ENCODE measurements around the gene SELENON.

Gene SELENON

DNA sequence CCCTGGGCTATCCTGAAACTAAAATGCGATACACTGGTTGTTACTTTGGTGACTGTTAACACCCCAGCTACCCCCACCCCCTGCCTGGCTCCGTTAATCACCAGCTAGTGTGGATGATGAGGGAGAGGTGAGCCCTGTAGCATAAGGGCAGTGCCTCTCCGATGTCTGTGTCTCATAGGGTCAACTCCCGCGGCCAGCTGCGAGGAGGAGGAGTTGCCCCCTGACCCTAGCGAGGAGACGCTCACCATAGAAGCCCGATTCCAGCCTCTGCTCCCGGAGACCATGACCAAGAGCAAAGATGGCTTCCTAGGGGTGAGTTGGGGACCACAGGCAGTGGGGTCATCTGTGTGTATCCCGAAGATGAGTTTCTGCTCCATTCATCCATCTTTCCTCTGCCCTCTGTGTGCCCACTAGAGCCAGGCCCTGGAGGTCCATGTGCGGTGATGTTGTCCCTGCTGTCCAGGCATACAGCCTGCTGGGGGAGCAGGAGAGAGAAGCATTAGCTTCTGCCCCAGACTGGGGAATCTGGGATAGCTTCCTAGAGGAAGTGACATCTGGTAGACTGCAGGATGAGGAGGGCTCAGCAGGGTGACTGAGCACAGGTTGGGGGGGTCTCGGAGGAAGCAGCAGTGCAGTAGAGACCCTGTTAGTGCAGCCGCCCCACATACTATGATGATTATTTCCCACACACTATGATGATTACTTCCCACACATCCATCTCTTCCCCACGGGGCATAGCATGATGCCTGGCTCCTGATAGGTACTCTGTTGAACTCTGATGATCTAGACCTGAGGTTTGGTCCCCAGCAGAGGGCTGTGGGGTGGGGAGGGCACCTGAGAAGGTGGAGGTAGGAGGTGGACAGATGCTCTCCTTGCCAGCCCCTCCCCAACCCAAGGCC is 5.2 kb downstream of the SELENON start:
- Mint-ChIP-seq H3K27ac (no peak overlapping the region), H3K36me3 (no peaks in the 10 kb centered on the region), H3K9me3 (no peaks in the 10 kb centered on the region), H3K4me1 (peaks cover 30% of the 10 kb centered on the region), H3K27me3 (peaks cover 19% of the 10 kb centered on the region), H3K4me3 (no peak overlapping the region)
- CTCF ChIA-PET: no interaction called here
- no peak for DNase-seq

- peaks cover 25% of the 10 kb centered on the region for H3K4me1 Mint-ChIP-seq
- DNase-seq: no peak
These were observed 5.9 kb downstream of the SELENON start for GRCh38 chr1:25805863-25806225.

GRCh38 chr1:25806418-25806817 is 6.4 kb downstream of the SELENON start:
- no peak for DNase-seq
- no peaks in the 10 kb centered on the region for H3K9me3 Mint-ChIP-seq
- no peak overlapping the region for H3K4me3 Mint-ChIP-seq
- H3K36me3 Mint-ChIP-seq: no peaks in the 10 kb centered on the region
- peaks cover 11% of the 10 kb centered on the region for H3K27me3 Mint-ChIP-seq
- no peak overlapping the region for H3K27ac Mint-ChIP-seq
- H3K4me1 Mint-ChIP-seq: peaks cover 26% of the 10 kb centered on the region
- CTCF ChIA-PET: no interaction called here

More at GRCh38 chr1:25805863-25806225, 5.9 kb downstream of the SELENON start:
- H3K4me3 Mint-ChIP-seq: no peak overlapping the region
- H3K9me3 Mint-ChIP-seq: no peaks in the 10 kb centered on the region
- no peaks in the 10 kb centered on the region for H3K36me3 Mint-ChIP-seq
- CTCF ChIA-PET: no interaction called here
- no peak overlapping the region for H3K27ac Mint-ChIP-seq
- H3K27me3 Mint-ChIP-seq: peaks cover 14% of the 10 kb centered on the region

DNA sequence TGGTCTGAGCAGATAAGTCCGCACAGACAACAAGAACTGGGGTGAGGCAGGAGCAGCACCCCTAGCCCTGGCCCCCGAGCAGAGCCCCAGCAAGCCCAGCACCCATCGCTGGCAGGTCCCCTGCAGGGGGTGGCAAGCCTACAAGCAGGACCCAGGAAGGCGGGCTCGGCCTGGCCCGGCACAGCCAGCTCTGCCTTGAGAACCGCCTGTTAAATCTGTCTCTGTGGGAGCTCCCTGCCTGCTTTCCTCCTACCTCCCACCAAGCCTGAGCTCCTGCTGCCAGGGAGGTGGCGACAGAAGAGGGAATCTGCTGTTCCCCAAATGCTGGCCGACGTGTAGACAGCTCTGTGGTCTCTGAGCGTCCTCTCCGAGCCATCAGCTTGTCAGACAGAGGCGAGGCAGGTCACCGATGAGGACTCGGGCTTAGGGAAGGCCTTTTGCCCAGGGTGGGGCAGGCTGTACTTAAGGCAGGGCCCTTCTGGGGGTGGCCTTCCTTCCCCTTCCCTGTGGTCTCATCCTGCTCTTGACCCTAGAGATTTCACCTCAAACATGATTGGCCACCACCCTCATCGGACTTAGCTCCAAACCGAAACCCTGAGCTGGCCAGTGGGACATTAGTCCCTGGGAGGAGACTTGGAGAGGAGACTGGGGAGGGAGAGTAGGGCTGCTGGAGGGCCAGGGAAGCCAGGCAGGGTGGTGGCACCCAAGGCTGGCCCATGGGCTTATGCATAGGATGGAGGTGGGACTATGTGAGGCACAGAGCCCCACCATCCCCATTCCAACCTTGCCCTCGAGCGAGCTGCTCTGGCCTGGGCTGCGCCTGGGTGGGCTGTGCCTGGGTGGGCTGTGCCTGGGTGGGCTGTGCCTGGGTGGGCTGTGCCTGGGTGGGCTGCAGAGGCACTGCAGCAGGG is 7.7 kb downstream of the SELENON start:
- Mint-ChIP-seq H3K27me3 (peaks cover 5% of the 10 kb centered on the region), H3K4me3 (no peak overlapping the region), H3K27ac (no peak overlapping the region), H3K36me3 (no peaks in the 10 kb centered on the region), H3K4me1 (peaks cover 16% of the 10 kb centered on the region), H3K9me3 (no peaks in the 10 kb centered on the region)
- DNase-seq: no peak
- CTCF ChIA-PET: interaction anchor here (0.7 to 1.5 kb wide), 3 partner anchors 10 to 303 kb away, joined by 3 to 5 read pairs (median 4); no protein-coding TSS in a partner anchor

- Mint-ChIP-seq H3K36me3 (no peaks in the 10 kb centered on the region), H3K27ac (peak overlapping the region; percentile 62), H3K4me1 (peaks cover 10% of the 10 kb centered on the region), H3K4me3 (no peak overlapping the region), H3K27me3 (peaks cover 5% of the 10 kb centered on the region), H3K9me3 (no peaks in the 10 kb centered on the region)
- DNase-seq: no peak
- CTCF ChIA-PET: interaction anchor here (1.0 to 2.9 kb wide), 5 partner anchors 11 to 306 kb away, joined by 3 to 14 read pairs (median 5); no protein-coding TSS in a partner anchor
These were observed 8.7 kb downstream of the SELENON start for GRCh38 chr1:25808481-25809244.

DNA sequence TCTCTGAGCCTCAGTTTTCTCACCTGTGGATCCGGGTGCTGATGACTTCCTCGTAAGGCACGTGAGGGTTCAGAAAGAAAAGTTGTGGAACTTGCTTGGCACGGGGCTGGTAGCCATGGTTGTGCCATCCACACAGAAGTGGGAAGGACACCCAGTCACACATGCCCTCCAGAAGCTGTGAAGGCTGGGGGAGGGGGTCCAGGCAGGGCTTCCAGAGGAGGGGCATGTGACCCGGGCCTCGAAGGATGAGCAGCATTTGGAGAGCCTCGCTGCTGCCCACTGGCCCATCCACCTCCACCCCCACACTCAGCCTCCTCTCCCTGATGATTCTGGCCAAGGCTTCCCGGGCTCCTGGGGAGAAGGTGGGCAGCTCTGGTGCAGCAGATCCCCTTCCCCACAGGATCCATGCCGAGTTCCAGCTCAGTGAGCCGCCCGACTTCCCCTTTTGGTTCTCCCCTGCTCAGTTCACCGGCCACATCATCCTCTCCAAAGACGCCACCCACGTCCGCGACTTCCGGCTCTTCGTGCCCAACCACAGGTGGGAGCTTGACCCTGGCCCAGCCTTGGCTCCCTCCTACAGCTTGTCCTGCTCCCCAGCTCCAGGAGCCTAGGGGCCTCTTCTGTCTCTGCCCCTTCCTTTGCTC is 9.4 kb downstream of the SELENON start:
- H3K27ac Mint-ChIP-seq: no peak overlapping the region
- no peak overlapping the region for H3K4me3 Mint-ChIP-seq
- no peak for DNase-seq
- peaks cover 5% of the 10 kb centered on the region for H3K4me1 Mint-ChIP-seq
- H3K36me3 Mint-ChIP-seq: no peaks in the 10 kb centered on the region
- CTCF ChIA-PET: interaction anchor here (1.1 to 2.9 kb wide), 7 partner anchors 12 to 307 kb away, joined by 3 to 14 read pairs (median 4); no protein-coding TSS in a partner anchor
- peaks cover 5% of the 10 kb centered on the region for H3K27me3 Mint-ChIP-seq
- no peaks in the 10 kb centered on the region for H3K9me3 Mint-ChIP-seq

DNA sequence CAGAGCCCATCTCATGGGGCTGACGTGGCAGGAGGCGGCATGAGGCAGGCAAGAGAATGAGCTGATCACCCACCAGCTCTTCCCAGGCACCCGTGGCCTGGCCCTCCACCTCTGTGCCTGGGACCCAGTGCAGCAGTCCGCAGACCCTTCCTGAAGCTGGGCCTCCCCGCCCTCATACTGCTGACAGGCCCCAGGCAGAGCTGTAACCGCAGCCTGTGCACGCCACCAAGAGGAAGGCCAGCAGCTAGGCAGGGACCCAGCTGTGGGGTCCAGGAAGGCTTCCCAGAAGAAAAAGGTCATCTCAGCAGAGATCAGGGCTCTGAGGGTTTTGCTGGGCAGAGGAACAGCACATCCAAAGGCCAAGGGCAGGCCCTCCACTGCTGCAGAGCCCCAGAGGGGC is 9.9 kb downstream of the SELENON start:
- Mint-ChIP-seq H3K36me3 (no peaks in the 10 kb centered on the region), H3K9me3 (no peaks in the 10 kb centered on the region), H3K4me3 (no peak overlapping the region), H3K27me3 (peaks cover 5% of the 10 kb centered on the region), H3K27ac (no peak overlapping the region), H3K4me1 (peaks cover 5% of the 10 kb centered on the region)
- CTCF ChIA-PET: interaction anchor here (1.1 to 2.9 kb wide), 7 partner anchors 13 to 308 kb away, joined by 3 to 14 read pairs (median 4); no protein-coding TSS in a partner anchor
- no peak for DNase-seq

DNA sequence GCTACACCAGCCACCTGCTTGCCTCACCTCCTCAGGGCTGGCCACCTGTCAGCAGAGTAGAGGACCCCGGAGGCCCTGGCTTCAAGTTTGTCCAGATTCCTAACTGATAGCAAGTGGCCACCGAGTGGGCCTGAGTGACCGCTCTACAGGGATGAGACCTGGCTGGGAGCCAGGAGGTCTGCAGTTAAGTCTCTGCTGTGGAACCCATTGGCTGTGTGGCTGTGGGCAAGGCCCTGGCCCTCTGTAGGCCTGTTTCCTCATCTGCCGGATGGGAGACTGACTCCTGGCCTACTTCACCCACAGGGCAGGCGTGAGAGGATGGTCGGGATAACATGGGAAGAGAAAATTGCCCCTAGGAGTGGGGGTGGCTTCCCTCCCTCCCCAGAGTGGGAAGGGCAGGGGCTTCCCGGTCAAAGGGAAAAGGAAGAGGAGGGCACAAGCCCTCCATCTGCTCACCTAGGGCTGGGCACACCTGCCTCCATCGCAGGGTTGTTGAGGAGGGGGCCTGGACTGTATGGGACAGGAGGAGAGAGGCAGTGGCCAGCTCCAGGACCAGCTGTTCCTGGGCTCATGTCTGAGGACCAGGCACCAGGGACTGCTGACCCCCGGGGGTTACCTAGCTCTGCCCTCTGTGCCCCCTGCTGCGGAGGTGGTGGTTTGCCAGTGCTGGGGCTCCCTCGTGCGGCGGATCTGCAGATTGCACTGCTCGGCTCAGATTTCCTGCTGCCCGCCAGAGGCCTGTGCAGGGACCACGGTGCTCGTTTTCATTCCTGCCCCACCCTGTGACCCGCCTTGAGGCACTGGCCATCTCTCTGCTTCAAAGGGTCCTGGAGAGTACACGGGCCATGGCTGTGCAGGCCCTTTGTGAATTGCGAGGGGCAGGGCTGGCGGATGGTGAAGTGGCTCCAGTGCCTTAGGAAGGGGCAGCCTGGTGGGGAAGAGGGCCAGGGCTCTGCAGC is 10.6 kb downstream of the SELENON start:
- H3K27me3 Mint-ChIP-seq: peaks cover 4% of the 10 kb centered on the region
- CTCF ChIA-PET: interaction anchor here (0.6 to 2.9 kb wide), 9 partner anchors 9 to 305 kb away, joined by 3 to 14 read pairs (median 4); partner anchors contain the start of gene MTFR1L
- no peaks in the 10 kb centered on the region for H3K36me3 Mint-ChIP-seq
- H3K4me1 Mint-ChIP-seq: peaks cover 5% of the 10 kb centered on the region
- H3K9me3 Mint-ChIP-seq: no peaks in the 10 kb centered on the region
- H3K4me3 Mint-ChIP-seq: no peak overlapping the region
- no peak overlapping the region for H3K27ac Mint-ChIP-seq
- DNase-seq: peak; percentile 85

DNA sequence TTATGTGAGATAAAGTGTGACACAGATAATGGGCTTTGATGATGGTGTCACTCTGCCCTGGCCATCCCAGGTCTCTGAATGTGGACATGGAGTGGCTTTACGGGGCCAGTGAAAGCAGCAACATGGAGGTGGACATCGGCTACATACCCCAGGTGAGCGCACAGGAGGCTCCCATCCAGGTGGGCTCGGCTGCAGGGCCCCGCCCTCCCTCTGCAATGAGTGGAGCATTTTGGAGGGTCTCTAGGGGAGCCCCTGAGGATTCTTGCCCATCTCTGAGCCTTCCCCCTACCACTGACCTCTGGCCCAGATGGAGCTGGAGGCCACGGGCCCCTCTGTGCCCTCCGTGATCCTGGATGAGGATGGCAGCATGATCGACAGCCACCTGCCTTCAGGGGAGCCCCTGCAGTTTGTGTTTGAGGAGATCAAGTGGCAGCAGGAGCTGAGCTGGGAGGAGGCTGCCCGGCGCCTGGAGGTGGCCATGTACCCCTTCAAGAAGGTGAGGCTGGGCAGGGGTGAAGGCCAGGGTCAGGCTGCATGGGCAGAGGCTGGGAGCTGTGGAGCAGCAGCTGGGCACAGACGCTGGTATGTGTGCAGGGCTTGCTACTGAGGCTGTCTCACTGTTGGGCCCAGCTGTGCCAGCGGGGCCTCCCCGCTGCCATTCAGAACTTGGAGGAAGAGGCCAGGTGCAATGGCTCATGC is 11.5 kb downstream of the SELENON start:
- no peaks in the 10 kb centered on the region for H3K9me3 Mint-ChIP-seq
- CTCF ChIA-PET: interaction anchor here (1.0 to 2.9 kb wide), 7 partner anchors 9 to 307 kb away, joined by 3 to 14 read pairs (median 5); no protein-coding TSS in a partner anchor
- H3K36me3 Mint-ChIP-seq: no peaks in the 10 kb centered on the region
- H3K4me3 Mint-ChIP-seq: no peak overlapping the region
- DNase-seq: no peak
- H3K27me3 Mint-ChIP-seq: no peaks in the 10 kb centered on the region
- peaks cover 8% of the 10 kb centered on the region for H3K4me1 Mint-ChIP-seq
- no peak overlapping the region for H3K27ac Mint-ChIP-seq

GRCh38 chr1:25813071-25813733 is 13.2 kb downstream of the SELENON start:
- H3K9me3 Mint-ChIP-seq: no peaks in the 10 kb centered on the region
- H3K4me1 Mint-ChIP-seq: peaks cover 24% of the 10 kb centered on the region
- H3K4me3 Mint-ChIP-seq: no peak overlapping the region
- H3K27me3 Mint-ChIP-seq: no peaks in the 10 kb centered on the region
- CTCF ChIA-PET: interaction anchor here (1.1 to 1.6 kb wide), 3 partner anchors 204 to 309 kb away, joined by 3 to 5 read pairs (median 4); no protein-coding TSS in a partner anchor
- H3K36me3 Mint-ChIP-seq: no peaks in the 10 kb centered on the region
- no peak overlapping the region for H3K27ac Mint-ChIP-seq
- DNase-seq: no peak

GRCh38 chr1:25813734-25814471 is 13.9 kb downstream of the SELENON start:
- Mint-ChIP-seq H3K36me3 (peaks cover 2% of the 10 kb centered on the region), H3K4me1 (peaks cover 31% of the 10 kb centered on the region), H3K27ac (no peak overlapping the region), H3K4me3 (no peak overlapping the region), H3K27me3 (no peaks in the 10 kb centered on the region), H3K9me3 (no peaks in the 10 kb centered on the region)
- CTCF ChIA-PET: interaction anchor here (0.9 to 1.1 kb wide), 2 partner anchors 16 to 205 kb away, joined by 3 to 4 read pairs; no protein-coding TSS in a partner anchor
- no peak for DNase-seq
